GM03348 (cell line): ENCODE data around the gene IAH1.

Experiments used
- DNase-seq: peaks from one replicate; pipeline ENCODE4 v3.0.0; 2012; ENCODE audit warnings: low spot score

Gene IAH1

GRCh38 chr2:9474361-9475057 is at the start of gene IAH1:
Gene IAH1, plus strand, starts transcription at chr2:9474551. Its CDS starts 16 bp downstream, at chr2:9474567.
- DNase-seq, result peak; percentile 97

GRCh38 chr2:9428965-9429577 is 45.3 kb upstream of the IAH1 start:
- no peak for DNase-seq

GRCh38 chr2:9430316-9431293 is 43.7 kb upstream of the IAH1 start:
- DNase-seq, result peak; percentile 27

GRCh38 chr2:9434489-9434888 is 39.9 kb upstream of the IAH1 start:
- DNase-seq, result no peak

- no peak for DNase-seq
Observed at GRCh38 chr2:9439536-9439935, 34.8 kb upstream of the IAH1 start.

- peak; percentile 57 for DNase-seq
Observed at GRCh38 chr2:9440058-9440727, 34.2 kb upstream of the IAH1 start.

- DNase-seq, result no peak
Observed at GRCh38 chr2:9441556-9441955, 32.8 kb upstream of the IAH1 start.

GRCh38 chr2:9443526-9443925 is 30.8 kb upstream of the IAH1 start:
- DNase-seq, result no peak

- DNase-seq, result no peak
Observed at GRCh38 chr2:9445089-9445488, 29.3 kb upstream of the IAH1 start.

- DNase-seq, result no peak
Observed at GRCh38 chr2:9451231-9451630, 23.1 kb upstream of the IAH1 start.

- no peak for DNase-seq
Observed at GRCh38 chr2:9460441-9461017, 13.8 kb upstream of the IAH1 start.

GRCh38 chr2:9461079-9461478 is 13.3 kb upstream of the IAH1 start:
- no peak for DNase-seq

GRCh38 chr2:9462313-9462712 is 12.0 kb upstream of the IAH1 start:
- no peak for DNase-seq

GRCh38 chr2:9462886-9463697 is 11.3 kb upstream of the IAH1 start:
- no peak for DNase-seq

GRCh38 chr2:9463698-9464034 is 10.7 kb upstream of the IAH1 start:
- no peak for DNase-seq

GRCh38 chr2:9465170-9465569 is 9.2 kb upstream of the IAH1 start:
- no peak for DNase-seq

- DNase-seq, result no peak
Observed at GRCh38 chr2:9466147-9466683, 8.1 kb upstream of the IAH1 start.

- no peak for DNase-seq
Observed at GRCh38 chr2:9467687-9468086, 6.7 kb upstream of the IAH1 start.

GRCh38 chr2:9471206-9471605 is 3.1 kb upstream of the IAH1 start:
- DNase-seq, result no peak

- no peak for DNase-seq
Observed at GRCh38 chr2:9472511-9472910, 1.8 kb upstream of the IAH1 start.
